ENCODE data around the gene PPARG.

Gene PPARG

DNA sequence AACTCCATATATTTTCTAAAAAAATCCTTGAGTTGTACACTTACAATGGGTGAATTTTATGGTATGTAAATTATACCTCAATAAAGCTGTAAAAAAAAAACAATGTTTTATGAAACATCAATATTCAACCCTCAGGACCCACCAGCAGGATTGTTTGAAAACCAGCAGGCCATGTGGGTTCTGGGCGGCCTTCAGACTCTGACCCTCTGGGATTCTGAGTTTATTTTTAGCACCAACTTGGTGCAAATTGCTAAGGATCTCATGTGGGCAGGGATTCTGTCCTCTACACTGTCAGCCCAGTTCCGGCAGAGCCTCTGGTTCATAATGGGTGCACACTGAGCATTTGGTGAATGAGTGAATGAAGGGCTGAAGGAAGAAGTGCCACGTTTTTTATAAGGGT, 171.3 kb downstream of the PPARG start:
- DNase-seq (ENCODE audit: extremely low read depth, low read depth), result no peak
- TF ChIP-seq, protein P1, sequence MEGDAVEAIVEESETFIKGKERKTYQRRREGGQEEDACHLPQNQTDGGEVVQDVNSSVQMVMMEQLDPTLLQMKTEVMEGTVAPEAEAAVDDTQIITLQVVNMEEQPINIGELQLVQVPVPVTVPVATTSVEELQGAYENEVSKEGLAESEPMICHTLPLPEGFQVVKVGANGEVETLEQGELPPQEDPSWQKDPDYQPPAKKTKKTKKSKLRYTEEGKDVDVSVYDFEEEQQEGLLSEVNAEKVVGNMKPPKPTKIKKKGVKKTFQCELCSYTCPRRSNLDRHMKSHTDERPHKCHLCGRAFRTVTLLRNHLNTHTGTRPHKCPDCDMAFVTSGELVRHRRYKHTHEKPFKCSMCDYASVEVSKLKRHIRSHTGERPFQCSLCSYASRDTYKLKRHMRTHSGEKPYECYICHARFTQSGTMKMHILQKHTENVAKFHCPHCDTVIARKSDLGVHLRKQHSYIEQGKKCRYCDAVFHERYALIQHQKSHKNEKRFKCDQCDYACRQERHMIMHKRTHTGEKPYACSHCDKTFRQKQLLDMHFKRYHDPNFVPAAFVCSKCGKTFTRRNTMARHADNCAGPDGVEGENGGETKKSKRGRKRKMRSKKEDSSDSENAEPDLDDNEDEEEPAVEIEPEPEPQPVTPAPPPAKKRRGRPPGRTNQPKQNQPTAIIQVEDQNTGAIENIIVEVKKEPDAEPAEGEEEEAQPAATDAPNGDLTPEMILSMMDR (IDR thresholded peaks at IDR 0.05; ENCODE audit: low read depth, low read length), result no peak

DNA sequence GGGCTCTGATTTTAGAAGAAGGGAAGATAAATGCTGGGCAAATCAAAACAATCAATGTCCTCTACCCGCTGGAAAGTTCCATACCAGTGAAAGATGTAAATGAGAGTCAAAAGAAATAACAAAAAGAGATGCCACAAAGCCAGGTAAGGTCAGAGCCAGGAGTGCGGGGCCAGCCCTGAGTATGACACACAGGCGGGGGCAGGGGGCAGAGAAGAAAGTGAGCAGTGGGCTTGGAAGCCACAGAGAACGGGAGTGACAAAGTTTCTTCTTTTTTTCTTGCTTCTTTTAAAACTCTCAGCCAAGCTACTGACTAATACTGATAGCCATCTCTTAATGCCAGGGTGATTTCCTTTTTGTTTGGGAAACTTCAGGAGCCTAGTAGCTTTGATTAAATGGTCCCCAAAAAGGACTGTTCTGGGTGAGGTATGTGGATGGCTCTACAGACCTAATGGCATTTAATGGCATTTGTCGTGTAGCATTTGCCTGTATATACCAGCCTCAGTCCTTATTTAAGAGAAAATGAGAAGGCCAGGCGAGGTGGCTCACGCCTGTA, 172.3 kb downstream of the PPARG start:
- no peak for DNase-seq (ENCODE audit: extremely low read depth, low read depth)
- TF ChIP-seq, protein P1 (IDR thresholded peaks at IDR 0.05; ENCODE audit: low read depth, low read length), result no peak

- no peak for DNase-seq (ENCODE audit: extremely low read depth, low read depth)
- TF ChIP-seq, protein P1 (IDR thresholded peaks at IDR 0.05; ENCODE audit: low read depth, low read length), result no peak
These were observed 173.5 kb downstream of the PPARG start for GRCh38 chr3:12462159-12462947.

- TF ChIP-seq, protein P1 (IDR thresholded peaks at IDR 0.05; ENCODE audit: low read depth, low read length), result no peak
- no peak for DNase-seq (ENCODE audit: extremely low read depth, low read depth)
These were observed 174.8 kb downstream of the PPARG start for GRCh38 chr3:12463686-12464085.

GRCh38 chr3:12464181-12464580, 175.3 kb downstream of the PPARG start:
- no peak for DNase-seq (ENCODE audit: extremely low read depth, low read depth)
- TF ChIP-seq, protein P1 (IDR thresholded peaks at IDR 0.05; ENCODE audit: low read depth, low read length), result no peak

- TF ChIP-seq, protein P1 (IDR thresholded peaks at IDR 0.05; ENCODE audit: low read depth, low read length), result no peak
- no peak for DNase-seq (ENCODE audit: extremely low read depth, low read depth)
These were observed 176.4 kb downstream of the PPARG start for GRCh38 chr3:12465151-12465835.

DNA sequence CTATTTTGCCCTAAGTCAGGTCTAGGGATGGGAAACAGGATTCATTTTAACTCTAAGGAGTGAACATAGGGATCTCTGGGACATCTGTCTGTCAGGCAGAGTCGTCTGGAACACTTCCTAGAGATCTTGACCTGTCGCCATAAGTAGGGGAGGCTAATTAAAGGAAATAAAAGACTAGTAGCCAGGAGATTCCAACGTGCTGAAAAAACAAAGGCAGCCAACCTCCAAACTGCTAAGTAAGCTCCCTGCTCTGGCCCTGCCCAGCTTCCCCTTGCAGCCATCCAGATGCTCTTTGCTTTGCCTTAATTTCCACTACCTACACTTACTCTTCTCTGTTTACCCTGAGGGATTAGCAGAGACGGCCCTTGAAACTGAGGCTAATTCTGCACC, 177.0 kb downstream of the PPARG start:
- DNase-seq (ENCODE audit: extremely low read depth, low read depth), result no peak
- TF ChIP-seq, protein P1 (IDR thresholded peaks at IDR 0.05; ENCODE audit: low read depth, low read length), result no peak

Data from AG09319 (cell line).